Daoy (cell line): Measurements from ENCODE around the gene GALNT6. TPM values are rescaled to one million over a fixed set of nuclear protein-coding genes. Genes with fewer than 3 reads are reported as not detected.
"Not testable (repeated sequence)": the region's sequence is repeated elsewhere in the genome, so short reads cannot be mapped to it uniquely, and the experiment has no call there.

ENCODE experiments used
- DNase-seq: peaks from one replicate; pipeline ENCODE4 v3.0.0-alpha.2; 2015; ENCODE audit warnings: low read depth
- total RNA-seq: library from RNA; depleted of rRNA; stranded (reverse); fragments of >200 nt; shearing (Covaris generic); gene quantifications from 2 replicates; pipeline ENCODE4 v1.2.3, GENCODE V29; 2014

Gene GALNT6
- total RNA-seq, 1 experiment from 2014 or later: 4.3 TPM

GRCh38 chr12:51358496-51358895, 32.7 kb downstream of the GALNT6 start:
- DNase-seq: no peak

GRCh38 chr12:51357374-51358047, 33.7 kb downstream of the GALNT6 start:
- no peak for DNase-seq

GRCh38 chr12:51351913-51352532, 39.2 kb downstream of the GALNT6 start:
- DNase-seq: peak; percentile 74

GRCh38 chr12:51349026-51349425, 42.2 kb downstream of the GALNT6 start:
- no peak for DNase-seq

GRCh38 chr12:51348116-51348515, 43.1 kb downstream of the GALNT6 start:
- no peak for DNase-seq

GRCh38 chr12:51346581-51346980, 44.6 kb downstream of the GALNT6 start, which contains the start of gene CELA1:
Gene CELA1, minus strand, starts transcription at chr12:51346679. Its CDS starts 41 bp downstream, at chr12:51346638.
- DNase-seq: no peak

GRCh38 chr12:51345681-51346080, 45.5 kb downstream of the GALNT6 start:
- peak; percentile 42 for DNase-seq

GRCh38 chr12:51343201-51343600, 48.0 kb downstream of the GALNT6 start:
- no peak for DNase-seq

- no peak for DNase-seq
Measured at GRCh38 chr12:51342416-51342815, 48.8 kb downstream of the GALNT6 start.

- DNase-seq: peak; percentile 65
Measured at GRCh38 chr12:51341251-51342007, 49.8 kb downstream of the GALNT6 start.

GRCh38 chr12:51339750-51340149, 51.5 kb downstream of the GALNT6 start:
- no peak for DNase-seq

- DNase-seq: not testable (repeated sequence)
Measured at GRCh38 chr12:51337336-51337735, 53.9 kb downstream of the GALNT6 start.

- no peak for DNase-seq
Measured at GRCh38 chr12:51335931-51336330, 55.3 kb downstream of the GALNT6 start.

- DNase-seq: no peak
Measured at GRCh38 chr12:51334764-51335163, 56.4 kb downstream of the GALNT6 start.

GRCh38 chr12:51333536-51333935, 57.7 kb downstream of the GALNT6 start:
- DNase-seq: no peak

GRCh38 chr12:51330186-51330585, 61.0 kb downstream of the GALNT6 start:
- DNase-seq: no peak

- no peak for DNase-seq
Measured at GRCh38 chr12:51329742-51330141, 61.5 kb downstream of the GALNT6 start.

GRCh38 chr12:51328587-51328986, 62.6 kb downstream of the GALNT6 start:
- no peak for DNase-seq

- peak; percentile 58 for DNase-seq
Measured at GRCh38 chr12:51326698-51327439, 64.3 kb downstream of the GALNT6 start.

GRCh38 chr12:51324953-51325352, 66.3 kb downstream of the GALNT6 start:
- DNase-seq: no peak

GRCh38 chr12:51323966-51324895, 67.0 kb downstream of the GALNT6 start, which contains the start of gene BIN2:
Gene BIN2, minus strand, starts transcription at chr12:51324174. Its CDS starts 72 bp downstream, at chr12:51324102.
- no peak for DNase-seq
